CD4-positive, alpha-beta T cell treated with Interferon gamma for 1 hour (primary cell): ENCODE data around the gene PCSK6.

Source experiments
- DNase-seq: peaks from one replicate; pipeline ENCODE4 v3.0.0-alpha.2; 2020

The PCSK6 gene

DNA sequence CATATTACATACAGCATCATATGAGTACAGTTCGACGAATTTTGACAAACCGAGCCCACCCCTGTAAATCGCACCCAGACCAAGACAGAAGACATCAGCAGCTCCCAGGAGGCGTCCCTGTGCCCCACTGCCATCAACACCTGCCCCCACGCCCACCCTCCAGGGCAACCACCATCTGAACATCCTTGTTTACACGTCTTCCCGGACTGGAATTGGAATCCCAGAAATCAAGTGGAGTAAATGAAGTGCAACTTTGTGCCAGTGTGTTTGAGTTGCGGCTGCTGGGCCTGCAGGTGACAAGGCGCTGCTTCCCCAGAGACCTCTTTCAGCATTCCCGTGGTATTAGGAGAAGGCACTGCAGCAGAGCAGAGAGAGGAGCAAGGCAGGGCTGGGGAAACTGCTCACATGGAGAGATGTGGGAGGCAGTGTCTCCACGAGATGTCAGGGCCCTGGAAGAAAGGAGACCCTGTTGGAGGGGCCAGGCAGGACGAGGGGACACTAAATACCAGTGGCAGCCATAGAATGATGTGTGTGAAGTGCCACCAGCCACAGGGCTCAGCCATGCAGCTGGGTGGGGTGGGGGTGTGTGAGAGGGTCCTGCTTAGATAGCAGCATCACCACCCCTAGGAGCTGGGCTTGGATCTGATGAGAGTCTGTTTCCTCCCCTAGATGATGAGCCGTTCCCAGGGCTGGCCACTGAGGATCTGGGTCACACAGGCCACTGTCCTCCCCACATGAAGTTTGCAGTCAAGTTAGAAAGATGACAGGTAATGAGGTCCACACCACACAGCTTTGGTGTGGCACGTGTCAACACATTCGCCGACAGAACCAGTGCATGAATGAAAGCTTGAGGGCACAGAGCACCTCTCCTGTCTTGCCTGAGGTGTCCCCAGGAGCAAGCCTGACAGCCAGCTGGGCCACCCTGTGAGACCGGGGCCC is 33.4 kb upstream of the PCSK6 start:
- no peak for DNase-seq

DNA sequence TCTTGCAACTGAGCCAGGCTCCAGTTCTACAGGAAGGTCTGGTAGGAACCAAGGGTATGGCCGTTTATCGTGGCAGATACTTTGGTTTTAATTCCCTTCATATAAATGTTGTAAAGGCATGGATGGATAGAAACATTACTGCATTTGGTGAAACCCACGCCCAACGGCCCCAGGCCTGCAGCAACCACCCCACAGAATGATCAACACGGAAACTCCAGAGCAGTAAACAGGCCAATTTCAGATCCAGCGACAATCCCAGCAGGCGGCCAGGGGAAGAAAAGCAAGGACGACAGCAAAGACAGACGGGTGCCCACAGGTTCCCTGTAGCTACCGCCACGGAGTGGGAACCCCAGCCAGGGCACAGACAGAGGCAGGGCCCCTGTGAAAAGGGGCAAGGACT is 32.6 kb upstream of the PCSK6 start:
- DNase-seq, result no peak

DNA sequence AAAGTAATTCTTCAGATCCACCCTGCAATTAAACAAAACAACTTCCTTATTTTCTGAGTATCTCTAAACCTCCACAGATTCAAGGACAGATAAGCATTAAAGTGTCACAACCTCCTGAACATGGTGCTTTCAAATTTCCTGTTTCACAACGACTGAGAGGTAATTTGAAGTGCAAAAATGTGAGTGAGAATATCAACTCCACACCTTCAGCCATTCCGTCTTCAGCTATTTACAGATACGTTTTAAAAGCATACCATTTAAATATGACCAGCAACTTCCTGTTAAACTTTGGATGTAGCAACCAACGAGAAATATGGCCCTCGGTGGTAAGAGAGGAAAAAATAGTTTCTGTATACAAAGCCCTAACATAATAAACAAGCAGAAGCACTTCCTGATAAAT is 32.1 kb upstream of the PCSK6 start:
- no peak for DNase-seq

DNA sequence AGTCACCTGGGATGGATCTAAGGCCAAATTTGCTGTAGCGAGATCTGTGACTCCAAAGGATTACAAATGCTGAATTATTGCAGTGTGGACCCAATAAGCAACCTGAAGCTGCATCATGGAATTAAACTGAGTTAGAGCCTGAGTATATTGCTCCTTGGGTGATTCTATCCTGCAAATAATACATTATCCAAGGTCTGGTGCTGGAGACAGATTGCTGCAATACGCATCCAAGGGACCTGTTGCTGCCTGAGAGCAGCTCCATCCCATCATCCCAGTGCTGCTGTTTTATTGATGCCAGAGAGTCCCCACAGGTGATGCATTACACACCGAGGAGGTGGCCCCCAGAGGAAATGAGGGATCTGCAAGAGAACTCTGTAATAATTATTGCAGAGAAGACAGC is 31.6 kb upstream of the PCSK6 start:
- no peak for DNase-seq

DNA sequence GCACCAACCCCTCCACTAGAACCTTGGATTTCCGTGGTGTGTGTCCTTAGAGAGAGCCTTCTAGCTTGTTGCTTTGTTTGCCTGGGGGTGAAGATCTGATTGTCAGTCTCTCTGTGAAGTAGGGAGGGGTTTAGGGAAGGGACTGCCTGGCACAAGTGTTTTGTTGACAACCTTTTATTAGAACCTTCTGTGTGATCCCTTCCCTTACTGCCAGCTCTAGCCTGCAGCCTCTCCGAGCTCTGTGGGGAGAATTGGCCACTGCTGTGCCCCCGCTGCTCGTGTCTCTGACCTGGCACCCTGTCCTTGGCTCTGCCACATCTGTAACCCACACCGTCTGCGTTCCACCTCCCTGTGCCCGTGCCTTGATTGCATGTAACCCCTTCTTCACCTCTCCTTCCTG is 30.9 kb upstream of the PCSK6 start:
- no peak for DNase-seq

DNA sequence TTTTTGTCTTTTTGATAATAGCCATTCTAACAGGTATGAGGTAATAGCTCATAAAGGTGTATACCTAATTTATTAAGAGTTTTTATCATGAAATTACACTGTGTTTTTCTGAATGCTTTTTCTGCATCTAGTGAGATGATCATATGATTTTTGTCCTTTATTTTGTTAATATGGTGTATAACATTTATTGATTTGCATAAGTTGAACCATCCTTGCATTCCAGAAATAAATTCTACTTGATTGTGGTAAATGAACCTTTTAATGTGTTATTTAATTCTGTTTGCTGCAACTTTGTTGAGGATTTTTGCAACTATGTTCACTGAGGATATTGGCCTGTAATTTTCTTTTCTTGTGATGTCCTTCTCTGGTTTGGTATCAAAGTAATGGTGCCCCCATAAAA is 28.0 kb upstream of the PCSK6 start:
- no peak for DNase-seq

DNA sequence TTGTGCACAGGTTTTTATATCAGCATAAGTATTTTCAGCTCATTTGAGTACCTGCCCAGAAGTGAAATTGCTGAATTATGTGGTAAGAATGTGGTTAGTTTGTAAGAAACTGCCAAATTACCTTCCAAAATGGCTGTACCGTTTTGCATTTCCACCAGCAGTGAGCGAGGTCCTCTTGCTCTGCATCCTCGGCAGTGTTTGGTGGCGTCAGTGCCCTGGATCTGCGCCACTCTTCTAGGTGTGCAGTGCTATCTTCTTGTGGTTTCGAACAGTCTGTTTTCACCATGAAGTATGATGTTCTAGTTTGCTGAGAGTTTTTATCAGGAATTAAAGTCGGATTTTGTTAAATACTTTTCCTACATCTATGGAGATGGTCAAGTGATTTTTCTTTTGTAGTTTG is 24.8 kb upstream of the PCSK6 start:
- DNase-seq, result no peak

DNA sequence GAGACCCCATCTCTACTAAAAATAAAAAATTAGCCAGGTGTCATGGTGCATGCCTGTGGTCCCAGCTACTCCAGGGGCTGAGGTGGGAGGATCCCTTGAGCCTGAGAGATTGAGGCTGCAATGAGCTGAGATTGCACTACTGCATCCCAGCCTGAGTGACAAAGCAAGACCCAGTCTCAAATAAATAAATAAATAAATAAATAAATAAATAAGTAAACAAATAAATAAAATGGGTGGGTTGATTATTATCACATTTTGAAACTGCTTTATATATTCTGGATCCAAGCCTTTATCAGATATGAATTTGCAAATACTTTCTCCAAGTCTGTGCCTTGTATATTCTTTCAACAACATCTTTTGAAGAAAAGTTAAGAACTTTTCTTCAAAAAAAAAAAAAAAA is 22.2 kb upstream of the PCSK6 start:
- DNase-seq, result no peak

DNA sequence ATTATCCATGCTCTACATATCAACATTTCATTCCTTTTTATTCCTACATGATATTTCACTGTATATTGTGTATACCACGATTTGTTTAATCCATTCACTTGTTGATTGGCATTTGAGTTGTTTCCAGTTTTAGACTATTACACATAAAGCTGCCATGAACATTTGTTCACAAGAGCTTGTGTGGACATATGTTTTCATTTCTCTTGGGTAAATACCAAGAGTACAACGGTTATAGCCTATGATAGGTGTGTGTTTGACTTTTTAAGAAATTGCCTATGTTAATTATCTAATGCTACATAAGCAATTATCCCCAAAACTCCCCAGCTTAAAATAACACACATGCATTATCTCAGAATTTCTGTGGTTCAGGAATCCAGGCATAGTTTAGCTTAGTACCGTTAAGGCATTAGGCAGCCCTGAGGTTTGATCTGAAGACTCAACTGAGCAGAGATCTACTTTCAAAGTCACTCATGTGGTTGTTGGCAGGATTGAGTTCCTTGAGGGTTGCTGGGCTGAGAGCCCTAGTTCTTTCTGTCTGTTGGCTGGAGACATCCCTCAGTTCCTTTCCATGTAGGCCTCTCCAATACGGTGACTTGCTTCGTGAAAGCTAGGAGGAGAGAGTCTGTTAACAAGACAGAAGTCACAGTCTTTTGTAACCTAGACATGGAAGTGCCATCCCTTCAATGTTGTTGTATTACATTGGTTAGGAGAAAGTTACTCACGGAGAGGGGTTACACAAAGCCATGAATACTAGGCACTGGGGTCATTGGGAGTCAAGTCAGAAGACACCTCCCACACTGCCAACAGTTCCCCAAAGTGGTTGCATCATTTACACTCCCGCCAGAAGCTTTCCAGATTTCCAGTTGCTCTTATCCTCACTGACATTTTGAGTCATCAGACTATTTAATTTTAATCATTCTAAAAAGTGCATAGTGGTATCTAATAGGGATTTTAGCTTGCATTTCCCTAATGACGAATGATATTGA is 21.0 kb upstream of the PCSK6 start:
- DNase-seq, result no peak

DNA sequence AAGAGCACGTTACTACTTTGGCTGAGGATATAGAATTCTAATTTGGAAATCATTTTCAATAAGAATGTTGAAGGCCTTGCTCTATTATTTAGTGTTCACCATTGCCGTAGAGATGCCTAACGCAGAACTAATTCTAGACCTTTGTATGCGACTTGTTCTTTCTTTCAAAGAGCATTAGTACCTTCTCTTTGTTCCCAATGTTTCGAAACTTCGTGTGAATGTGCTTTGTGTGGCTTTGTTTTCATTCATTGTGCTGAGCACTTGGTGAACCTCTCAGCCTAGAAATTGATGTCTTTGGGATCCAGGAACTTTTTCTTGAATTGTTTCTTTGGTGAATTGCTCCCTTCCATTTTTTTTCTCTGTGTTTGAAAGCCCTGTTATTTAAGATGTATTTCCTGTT is 19.8 kb upstream of the PCSK6 start:
- no peak for DNase-seq

DNA sequence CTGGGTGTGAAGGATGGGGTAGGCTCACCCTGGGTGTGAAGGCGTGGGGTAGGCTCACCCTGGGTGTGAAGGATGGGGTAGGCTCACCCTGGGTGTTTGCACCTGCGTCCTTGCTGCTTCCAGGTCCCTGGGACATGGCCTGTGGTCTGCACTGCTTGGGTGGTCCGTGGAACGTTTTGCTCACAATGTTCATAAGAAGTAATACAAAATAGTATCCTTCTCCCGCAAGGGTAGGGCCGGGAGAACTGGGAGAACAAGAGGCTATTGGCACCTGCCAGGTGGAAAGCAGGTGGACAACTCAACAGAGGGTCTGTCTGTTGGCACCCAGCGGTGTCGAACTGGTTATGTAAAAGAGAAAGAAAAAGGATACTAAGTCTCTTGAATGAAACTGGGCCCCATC is 17.0 kb upstream of the PCSK6 start:
- DNase-seq, result no peak

DNA sequence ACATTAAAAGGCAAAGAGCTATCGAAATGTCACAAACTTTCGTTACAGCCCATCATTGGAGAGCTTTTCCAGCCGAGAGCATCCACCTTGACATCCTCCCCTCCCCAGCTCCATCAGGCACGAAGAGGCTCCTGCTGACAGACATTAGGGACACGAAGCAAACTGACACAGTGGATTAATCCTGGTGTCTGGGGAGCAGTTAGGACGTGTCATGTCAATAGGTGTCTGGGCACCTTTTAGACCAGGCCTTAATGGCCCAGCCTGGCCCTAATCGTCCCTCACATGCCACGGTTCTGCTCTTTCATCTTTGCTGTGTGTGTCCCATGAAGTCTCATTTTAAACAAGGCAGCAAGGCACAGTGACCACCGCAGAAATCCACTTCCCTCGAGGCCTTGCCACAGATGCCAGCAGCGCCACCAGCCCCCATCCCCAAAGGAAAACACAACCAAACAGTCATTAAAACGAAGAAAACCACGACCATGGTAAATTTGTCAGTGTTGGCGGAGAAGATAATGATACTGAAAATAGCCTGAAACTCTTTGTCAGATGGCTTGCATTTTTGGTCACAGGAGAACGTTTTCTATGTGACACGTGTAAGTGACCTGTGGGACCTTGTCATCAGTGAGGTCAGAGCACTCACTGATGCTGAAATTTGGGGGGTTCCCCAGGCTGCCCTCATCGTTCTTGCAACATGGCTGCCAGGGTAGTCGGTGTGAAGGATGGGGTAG is 16.3 kb upstream of the PCSK6 start:
- DNase-seq, result no peak

DNA sequence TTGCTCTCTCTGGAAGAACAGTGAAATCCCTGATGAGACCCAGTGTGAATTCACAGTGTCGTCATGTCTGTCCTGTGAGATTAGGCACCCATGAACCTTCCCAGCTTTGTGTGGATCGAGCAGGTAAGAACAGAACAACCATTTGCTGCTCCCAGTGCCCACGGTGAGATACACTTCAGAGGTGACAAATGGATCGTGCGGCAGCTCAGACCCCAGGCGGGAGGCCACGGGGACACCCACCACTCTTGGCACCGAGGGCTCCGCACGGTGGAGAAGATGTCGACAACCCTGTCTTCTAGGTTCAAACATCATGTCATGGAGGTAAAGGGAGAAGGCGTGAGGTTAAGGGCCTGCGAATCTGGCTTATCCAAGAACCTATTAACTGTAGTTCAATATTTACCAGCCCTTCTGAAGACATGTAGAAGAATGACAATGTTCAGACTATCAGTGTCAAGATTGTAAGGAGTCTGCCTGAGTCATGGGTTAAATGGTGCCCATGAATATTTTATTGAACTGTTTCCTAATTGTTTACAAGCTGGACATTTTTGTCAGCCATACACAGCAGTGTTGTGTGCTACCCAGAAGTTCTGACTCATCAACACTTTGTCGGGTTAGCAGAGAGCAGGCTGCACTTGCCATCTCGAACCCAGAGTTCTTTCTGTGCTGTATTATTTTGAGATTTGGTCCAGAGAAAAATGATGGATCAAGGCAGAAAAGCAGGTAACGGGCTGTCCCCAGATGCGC is 15.5 kb upstream of the PCSK6 start:
- DNase-seq, result no peak

DNA sequence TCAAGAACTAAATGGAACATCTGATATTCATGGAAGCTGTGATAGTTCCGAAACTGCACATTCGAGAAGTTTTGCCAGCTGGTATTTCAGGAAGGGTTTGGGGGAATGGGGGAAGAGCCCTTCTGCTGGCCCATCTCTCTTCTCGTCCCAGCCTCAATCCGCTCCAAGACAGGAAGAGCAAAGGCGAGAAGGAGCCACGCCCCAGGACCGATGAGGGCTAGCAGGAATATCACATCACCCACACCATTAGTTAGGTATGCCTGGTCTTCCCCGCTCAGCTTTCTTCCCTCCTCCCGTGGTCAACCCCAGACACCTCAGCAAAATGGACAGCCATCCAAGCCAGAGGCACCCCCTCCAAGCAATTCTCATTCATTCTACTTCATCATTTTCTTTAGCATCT is 14.9 kb upstream of the PCSK6 start:
- no peak for DNase-seq

DNA sequence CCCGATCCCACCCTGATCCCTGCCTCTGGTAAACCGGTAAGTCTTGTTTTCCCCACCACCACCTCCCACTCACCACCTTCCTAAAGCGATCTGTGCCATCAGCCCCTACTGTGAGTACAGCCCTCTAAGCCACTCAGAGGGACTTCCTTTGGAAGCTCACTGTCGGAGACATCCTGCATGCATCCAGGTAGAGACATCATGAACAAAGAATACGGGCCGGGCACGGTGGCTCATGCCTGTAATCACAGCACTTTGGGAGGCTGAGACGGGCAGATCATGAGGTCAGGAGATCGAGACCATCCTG is 13.7 kb upstream of the PCSK6 start:
- DNase-seq, result no peak

DNA sequence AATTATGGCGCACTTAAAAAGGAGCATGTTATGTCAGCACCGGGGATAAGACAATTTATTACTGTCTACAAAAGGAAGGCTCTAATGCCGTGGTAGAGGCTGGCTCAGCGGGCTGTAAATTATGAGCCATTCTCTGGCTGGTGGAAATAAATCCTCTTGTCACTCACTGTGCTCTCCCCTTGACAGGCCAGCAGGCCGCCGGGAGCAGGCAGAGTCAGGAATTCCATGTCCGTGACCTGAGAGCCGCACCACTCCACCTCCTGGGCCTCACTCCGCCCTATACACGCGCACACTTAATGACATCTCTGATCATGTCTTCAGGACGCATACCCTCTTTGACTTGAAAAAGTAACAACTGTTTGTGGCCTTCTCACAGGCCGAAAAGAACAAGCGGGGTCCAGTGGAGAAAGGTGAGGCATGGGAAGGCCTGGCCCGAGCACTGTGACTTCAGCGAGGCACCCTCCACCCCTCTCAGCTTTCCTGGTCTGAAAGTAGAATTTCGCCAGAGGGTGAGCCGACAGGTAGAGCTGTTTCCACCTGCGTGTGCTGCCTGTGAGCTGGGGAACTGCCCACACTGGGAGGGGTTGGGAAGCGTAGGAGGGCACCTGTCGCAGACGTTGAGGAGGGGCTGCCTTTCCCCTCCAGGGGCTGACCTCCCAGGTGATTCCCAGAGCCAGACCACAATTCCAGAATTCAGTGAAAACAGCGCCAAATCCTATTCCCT is 13.2 kb upstream of the PCSK6 start:
- no peak for DNase-seq

DNA sequence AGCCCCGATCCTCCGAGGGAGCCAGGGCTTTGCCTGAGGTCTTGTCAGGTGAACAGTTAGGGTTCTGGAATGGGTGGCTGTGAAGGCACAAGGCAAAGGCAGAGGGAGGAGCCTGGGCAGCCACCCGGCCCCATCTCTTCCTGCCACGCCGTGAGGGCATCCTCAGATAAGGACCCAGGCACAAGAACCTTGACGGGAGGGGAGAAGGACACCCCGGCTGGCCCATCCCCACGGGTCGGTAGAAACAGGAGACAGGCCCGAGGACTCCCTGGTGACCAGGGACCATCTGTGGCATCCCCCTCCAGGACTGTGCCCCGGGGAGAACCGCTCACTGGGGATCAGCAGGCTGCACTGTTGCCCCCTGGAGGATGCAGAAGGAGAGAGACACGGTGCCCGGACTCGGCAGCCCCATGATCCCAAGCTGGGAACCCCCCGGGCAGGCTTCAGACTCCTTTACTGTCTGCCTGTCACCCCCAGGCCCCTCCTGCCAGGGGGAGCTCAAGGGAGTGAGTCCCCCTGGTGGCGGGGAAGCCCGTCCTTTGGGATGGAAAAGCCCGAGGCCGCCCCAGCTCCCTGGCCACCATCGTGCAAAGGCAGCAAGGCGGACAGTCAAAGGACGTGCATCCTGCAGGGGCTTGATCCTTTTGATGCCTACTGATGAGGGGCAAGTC is 12.3 kb upstream of the PCSK6 start:
- DNase-seq, result peak; percentile 30

DNA sequence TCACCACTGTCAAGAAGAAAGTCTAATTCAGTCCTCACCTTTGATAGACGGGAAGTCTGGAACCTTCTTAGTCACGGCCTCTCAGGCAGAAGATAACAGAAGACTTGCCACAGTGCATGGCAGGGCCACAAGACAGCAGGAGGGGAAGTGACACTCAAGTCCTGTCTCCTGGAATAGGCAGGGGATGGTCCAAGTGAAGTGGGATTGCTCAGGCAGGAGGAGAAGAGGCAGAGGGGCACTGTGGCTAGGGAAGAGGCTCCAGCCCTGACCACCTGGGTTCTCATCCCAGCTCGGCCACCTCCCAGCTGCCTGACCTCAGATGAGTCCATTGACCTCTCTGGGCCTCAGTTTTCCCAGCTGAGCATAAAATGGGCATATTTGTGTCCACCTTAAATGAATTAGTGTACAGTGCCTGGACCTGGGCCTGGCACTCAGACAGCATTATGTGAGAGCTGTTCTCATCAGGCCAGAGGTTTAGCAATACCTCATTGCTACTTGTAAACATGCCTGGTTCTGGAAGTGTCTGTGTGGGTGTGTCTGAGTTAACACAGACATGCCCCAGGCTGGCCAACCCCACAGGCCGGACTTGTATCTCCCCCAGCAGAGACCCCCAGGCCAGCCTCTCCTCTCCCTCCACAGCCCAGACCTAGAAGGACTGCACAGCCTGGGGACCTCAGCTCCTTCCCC is 11.5 kb upstream of the PCSK6 start:
- no peak for DNase-seq

DNA sequence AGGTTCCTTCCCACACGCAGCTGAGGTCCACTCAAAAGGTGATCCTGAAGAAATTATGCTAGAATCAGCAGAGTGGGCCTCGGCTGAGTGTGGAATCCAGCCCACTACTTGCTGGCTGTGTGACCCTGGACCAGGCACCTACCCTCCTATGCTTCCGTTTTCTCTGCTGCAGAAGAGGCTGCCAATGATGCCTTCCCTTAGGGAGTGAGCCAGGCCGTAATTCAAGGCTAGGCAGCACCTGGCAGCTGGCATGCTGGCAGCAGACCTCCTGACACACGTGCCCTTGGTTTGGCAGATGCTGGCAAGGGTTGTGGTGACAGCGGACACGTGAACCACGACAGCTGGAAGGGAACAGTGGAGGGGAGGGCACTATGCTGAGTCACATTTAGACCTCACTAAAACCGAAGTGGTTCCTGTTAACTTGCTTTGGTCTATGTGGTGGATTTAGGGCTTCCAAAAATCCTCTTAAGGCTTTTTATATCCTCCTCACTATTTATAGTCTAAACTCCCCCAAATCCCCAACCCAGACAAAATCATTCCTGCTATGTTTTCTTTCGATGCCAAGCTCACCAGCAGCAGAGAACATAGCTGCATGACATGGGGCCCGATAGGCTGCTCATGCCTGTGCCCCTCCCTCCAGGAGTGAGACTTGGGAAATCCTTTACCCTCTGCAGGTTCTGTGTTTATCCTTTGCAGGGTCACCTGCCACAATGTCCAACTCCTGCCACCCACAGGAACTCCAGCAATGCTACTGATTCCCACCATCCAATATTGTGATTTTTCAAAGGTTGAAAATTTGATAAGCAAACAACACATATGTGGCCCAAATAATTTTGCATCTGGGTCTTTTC is 10.6 kb upstream of the PCSK6 start:
- DNase-seq, result peak; percentile 12
